DND-41 (cell line): ENCODE data around the gene GAPT.

Experiments used
- ATAC-seq: fragments of 200-7000 bp; cut with Tn5 transposase; 3 replicates; pipeline ENCODE4 v1.9.1; 2021; ENCODE audit warnings: low read depth; ENCODE audit not compliant: insufficient read depth
- DNase-seq: peaks from one replicate; pipeline ENCODE4 v3.0.0-alpha.2; 2020
- H2AFZ ChIP-seq: 2 replicates; pipeline ENCODE4 v1.6.0; 2012; ENCODE audit warnings: low read depth, low read length
- H3K27ac ChIP-seq: 2 replicates; pipeline ENCODE4 v1.5.1; 2012; ENCODE audit warnings: low read length, inconsistent platforms
- H3K27me3 ChIP-seq: fragments of 200-600 bp; sonication (generic); 2 replicates; pipeline ENCODE4 v1.6.0; 2012; ENCODE audit warnings: low read length, mild to moderate bottlenecking, inconsistent platforms; ENCODE audit not compliant: insufficient read depth, poor library complexity
- H3K36me3 ChIP-seq: 2 replicates; pipeline ENCODE4 v1.5.1; 2012; ENCODE audit warnings: low read length, inconsistent platforms; ENCODE audit not compliant: insufficient read depth
- H3K4me1 ChIP-seq: 2 replicates; pipeline ENCODE4 v1.5.1; 2012; ENCODE audit warnings: mild to moderate bottlenecking, low read length; ENCODE audit not compliant: insufficient read depth
- H3K4me2 ChIP-seq: 2 replicates; pipeline ENCODE4 v1.6.0; 2012; ENCODE audit warnings: mild to moderate bottlenecking, moderate library complexity, low read length, inconsistent platforms; ENCODE audit not compliant: insufficient read depth
- H3K4me3 ChIP-seq, 2 experiments: fragments of 200-600 bp in 1 of 2; shearing (Covaris generic) in 1 of 2; 2 replicates each; pipeline ENCODE4 v1.5.1; 2012 to 2016; ENCODE audit warnings: inconsistent platforms in 2 of 2, low read length in 2 of 2, mild to moderate bottlenecking in 2 of 2, low read depth in 1 of 2, moderate library complexity in 1 of 2
- H3K79me2 ChIP-seq: 2 replicates; pipeline ENCODE4 v1.6.0; 2012; ENCODE audit warnings: low read length, inconsistent platforms; ENCODE audit not compliant: insufficient read depth
- H3K9ac ChIP-seq: 2 replicates; pipeline ENCODE4 v1.6.0; 2012; ENCODE audit warnings: low read depth, mild to moderate bottlenecking, inconsistent platforms, low read length, moderate library complexity
- H3K9me3 ChIP-seq: 2 replicates; pipeline ENCODE4 v1.5.1; 2012; ENCODE audit warnings: low read length, moderate library complexity, mild to moderate bottlenecking, inconsistent platforms; ENCODE audit not compliant: insufficient read depth, severe bottlenecking
- H4K20me1 ChIP-seq: 2 replicates; pipeline ENCODE4 v1.6.0; 2012; ENCODE audit warnings: low read length; ENCODE audit not compliant: insufficient read depth
- EZH2 ChIP-seq: IDR thresholded peaks from 3 replicates; pipeline ENCODE4 v1.6.1; 2012; ENCODE audit warnings: borderline replicate concordance, low read depth, mild to moderate bottlenecking, moderate library complexity, low read length, inconsistent platforms; ENCODE audit not compliant: severe bottlenecking
- TF ChIP-seq, protein P1 (sequence below): IDR thresholded peaks from 2 replicates; pipeline ENCODE4 v1.5.1; 2012; ENCODE audit warnings: borderline replicate concordance, low read length, moderate library complexity, mild to moderate bottlenecking; ENCODE audit not compliant: poor library complexity, severe bottlenecking; ENCODE audit errors: extremely low read depth

Gene GAPT

DNA sequence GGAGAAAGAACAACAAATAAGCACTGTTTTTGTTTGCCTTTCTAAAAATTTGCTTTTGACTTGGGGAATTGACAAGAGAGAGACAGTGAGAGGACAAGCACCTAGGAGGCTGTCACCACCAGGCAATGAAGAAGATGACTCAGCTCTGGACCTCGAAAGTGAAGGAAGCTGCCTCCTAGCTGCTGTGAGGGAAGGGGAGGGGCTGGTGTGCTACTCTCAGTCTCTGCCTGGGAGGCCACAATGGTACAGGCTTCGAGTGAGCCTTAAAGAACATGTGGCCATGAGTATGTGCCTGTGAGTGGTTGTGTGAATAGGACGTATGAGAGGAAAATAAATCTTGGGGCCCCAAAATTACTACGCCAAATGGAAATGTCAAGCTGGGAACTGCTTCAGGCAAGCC, 24.3 kb upstream of the GAPT start:
- H3K27me3 ChIP-seq = no peaks in the 10 kb centered on the region
- DNase-seq (peak; percentile 35), ATAC-seq (peak; percentile 91)
- H3K36me3 ChIP-seq = no peaks in the 10 kb centered on the region
- H3K79me2 ChIP-seq = no peaks in the 10 kb centered on the region
- no peak overlapping the region for H3K4me3 ChIP-seq
- H3K9ac ChIP-seq = no peak overlapping the region
- peaks cover 11% of the 10 kb centered on the region for H3K4me1 ChIP-seq
- no peaks in the 10 kb centered on the region for H4K20me1 ChIP-seq
- no peak overlapping the region for H3K27ac ChIP-seq
- no peak for TF ChIP-seq EZH2
- TF ChIP-seq, protein P1, sequence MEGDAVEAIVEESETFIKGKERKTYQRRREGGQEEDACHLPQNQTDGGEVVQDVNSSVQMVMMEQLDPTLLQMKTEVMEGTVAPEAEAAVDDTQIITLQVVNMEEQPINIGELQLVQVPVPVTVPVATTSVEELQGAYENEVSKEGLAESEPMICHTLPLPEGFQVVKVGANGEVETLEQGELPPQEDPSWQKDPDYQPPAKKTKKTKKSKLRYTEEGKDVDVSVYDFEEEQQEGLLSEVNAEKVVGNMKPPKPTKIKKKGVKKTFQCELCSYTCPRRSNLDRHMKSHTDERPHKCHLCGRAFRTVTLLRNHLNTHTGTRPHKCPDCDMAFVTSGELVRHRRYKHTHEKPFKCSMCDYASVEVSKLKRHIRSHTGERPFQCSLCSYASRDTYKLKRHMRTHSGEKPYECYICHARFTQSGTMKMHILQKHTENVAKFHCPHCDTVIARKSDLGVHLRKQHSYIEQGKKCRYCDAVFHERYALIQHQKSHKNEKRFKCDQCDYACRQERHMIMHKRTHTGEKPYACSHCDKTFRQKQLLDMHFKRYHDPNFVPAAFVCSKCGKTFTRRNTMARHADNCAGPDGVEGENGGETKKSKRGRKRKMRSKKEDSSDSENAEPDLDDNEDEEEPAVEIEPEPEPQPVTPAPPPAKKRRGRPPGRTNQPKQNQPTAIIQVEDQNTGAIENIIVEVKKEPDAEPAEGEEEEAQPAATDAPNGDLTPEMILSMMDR = peak; percentile 10
- H3K4me2 ChIP-seq = no peak overlapping the region
- H3K9me3 ChIP-seq = no peaks in the 10 kb centered on the region
- no peak overlapping the region for H2AFZ ChIP-seq

DNA sequence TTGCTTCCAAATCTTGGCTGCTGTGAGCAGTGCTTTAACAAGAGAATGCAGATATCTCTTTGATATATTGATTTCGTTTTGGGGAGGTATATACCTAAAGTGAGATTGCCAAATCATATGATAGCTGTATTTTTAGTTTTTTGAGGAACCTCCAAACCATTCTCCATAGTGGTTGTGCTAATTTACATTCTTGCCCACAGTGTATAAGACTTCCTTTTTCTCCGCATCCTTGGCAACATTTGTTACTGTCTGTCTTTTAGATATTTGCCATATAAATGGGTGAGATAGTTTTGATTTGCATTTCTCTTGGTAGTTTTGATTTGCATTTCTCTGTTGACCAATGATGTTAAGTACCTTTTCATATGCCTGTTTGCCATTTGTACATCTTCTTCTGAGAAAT, 21.3 kb upstream of the GAPT start:
- Histone ChIP-seq H3K4me3 (no peak overlapping the region), H3K27ac (no peak overlapping the region), H2AFZ (no peak overlapping the region), H3K4me1 (peaks cover 4% of the 10 kb centered on the region; the same call in 1 of the 2 replicates), H3K9me3 (no peaks in the 10 kb centered on the region), H4K20me1 (no peaks in the 10 kb centered on the region), H3K36me3 (no peaks in the 10 kb centered on the region), H3K4me2 (no peak overlapping the region), H3K9ac (no peak overlapping the region), H3K79me2 (no peaks in the 10 kb centered on the region), H3K27me3 (no peaks in the 10 kb centered on the region)
- TF ChIP-seq, protein P1 = no peak
- TF ChIP-seq EZH2 = no peak
- no peak for ATAC-seq
- DNase-seq = no peak

GRCh38 chr5:58475404-58475803, 15.8 kb upstream of the GAPT start:
- DNase-seq = no peak

More at GRCh38 chr5:58475404-58475803, 15.8 kb upstream of the GAPT start:
- Histone ChIP-seq H3K27ac (no peak overlapping the region), H3K79me2 (no peaks in the 10 kb centered on the region), H3K4me2 (no peak overlapping the region), H3K36me3 (no peaks in the 10 kb centered on the region), H2AFZ (no peak overlapping the region), H3K9me3 (peaks cover 3% of the 10 kb centered on the region), H3K27me3 (no peaks in the 10 kb centered on the region), H3K4me3 (no peak overlapping the region), H3K4me1 (no peaks in the 10 kb centered on the region), H4K20me1 (no peaks in the 10 kb centered on the region), H3K9ac (no peak overlapping the region)
- no peak for ATAC-seq
- no peak for TF ChIP-seq EZH2
- TF ChIP-seq, protein P1 = no peak
